Adrenal gland (tissue), 12 donors: ENCODE data around the gene HECTD3. TPM values are rescaled to one million over a fixed set of nuclear protein-coding genes. Genes with fewer than 3 reads are reported as not detected.
"Not testable (repeated sequence)": the region's sequence is repeated elsewhere in the genome, so short reads cannot be mapped to it uniquely, and the experiment has no call there.

Experiments used
- DNase-seq, 7 donors: peaks; one replicate each; pipeline ENCODE4 v3.0.0-alpha.2; 2019 to 2020
- H3K27ac ChIP-seq, 5 donors: fragments of 200-600 bp; sonication (generic) in 4 of 5; 1 replicate in 3 of 5; 2 replicates in 2 of 5; pipeline versions ENCODE4 v1.5.1 to v1.8.0; 2016 to 2020; ENCODE audit warnings: mild to moderate bottlenecking in 1 of 5
- H3K27me3 ChIP-seq: fragments of 200-600 bp; 2 replicates; pipeline ENCODE4 v1.8.0; 2021
- H3K36me3 ChIP-seq, 2 donors: fragments of 200-600 bp; replicated peaks in 1 of 2; 1 replicate in 1 of 2; 2 replicates in 1 of 2; pipeline versions ENCODE4 v1.5.1 to v1.8.0; 2018 to 2022
- H3K4me1 ChIP-seq, 2 donors: fragments of 200-600 bp; replicated peaks in 1 of 2; 1 replicate in 1 of 2; 2 replicates in 1 of 2; pipeline versions ENCODE4 v1.5.1 to v1.8.0; 2018 to 2021
- H3K4me3 ChIP-seq, 4 donors: fragments of 200-600 bp; sonication (generic) in 3 of 4; one replicate each; pipeline ENCODE4 v1.5.1; 2016 to 2018
- H3K9me3 ChIP-seq, 3 donors: fragments of 200-600 bp; sonication (generic) in 1 of 3; replicated peaks in 1 of 3; 1 replicate in 2 of 3; 2 replicates in 1 of 3; pipeline versions ENCODE4 v1.5.1 to v1.8.0; 2016 to 2021
- POLR2A ChIP-seq, 2 donors: fragments of 450-650 bp; IDR thresholded peaks; one replicate each; pipeline ENCODE4 v1.6.1; 2017; ENCODE audit warnings: antibody characterized with exemption in 2 of 2, mild to moderate bottlenecking in 2 of 2, moderate library complexity in 1 of 2
- WGBS, 4 donors: extraction: QIAGEN DNeasy Blood & Tissue Kit in 2 of 4; methylation state at CpG; one replicate each; pipeline versions ENCODE4 v1.1.5 to v1.1.7; 2013 to 2017; 5-methylcytosine and 5-hydroxymethylcytosine counted together
- intact Hi-C, 2 donors: fragments of 100-400 bp; cut with DNase I; formaldehyde crosslinking; loops; one replicate each; pipeline versions ENCODE4 v1.14.1 to v1.15.0; 2022 to 2023
- polyA plus RNA-seq, 3 donors: library from polyadenylated mRNA; stranded (reverse); fragments of 200-250 nt in 2 of 3; fragments of 350-450 nt in 1 of 3; fragmentation: Illumina TruSeq in 1 of 3; extraction: RNeasy Lipid Tissue Mini Kit (QIAGEN cat#74804) in 1 of 3; gene quantifications; one replicate each; pipeline ENCODE4 v1.2.3, GENCODE V29; 2013 to 2014
- total RNA-seq, 9 donors: library from RNA; depleted of rRNA in 4 of 9; stranded (reverse); fragments of >200 nt in 4 of 9; fragments of 120-200 nt in 1 of 9; fragmentation: NEBNext Ultra II Directional in 1 of 9; extraction: Animal tissue kit (Norgen Biotek cat#: 25700) in 1 of 9; gene quantifications; one replicate each; pipeline versions ENCODE4 v1.1.0 to v1.2.4, GENCODE V29; 2013 to 2023
- TF ChIP-seq, protein P1 (sequence below), 6 experiments: fragments of 450-650 bp in 4 of 6; fragments of 200-600 bp in 2 of 6; sonication (generic) in 1 of 6; IDR thresholded peaks; 1 replicate in 5 of 6; 2 replicates in 1 of 6; pipeline versions ENCODE4 v1.5.1 to v1.8.0; 2016 to 2021; ENCODE audit warnings: antibody characterized with exemption in 6 of 6, mild to moderate bottlenecking in 2 of 6, moderate library complexity in 1 of 6
- donor health status: healthy with polysubstance abuse.
- donor health status: Bipolar disorder and iron deficiency.
- donor health status: DM: yes; HTN: yes; CAD: no.
- donor health status: DM: no; HTN: no; CAD: no.
- donor health status: DM: no; HTN: no; CAD: no.
- donor health status: DM: yes; HTN: yes; CAD: no.

HECTD3 gene
- total and polyA plus RNA-seq, 12 donors: 17.2 to 73.7 (median 50.8) TPM

DNA sequence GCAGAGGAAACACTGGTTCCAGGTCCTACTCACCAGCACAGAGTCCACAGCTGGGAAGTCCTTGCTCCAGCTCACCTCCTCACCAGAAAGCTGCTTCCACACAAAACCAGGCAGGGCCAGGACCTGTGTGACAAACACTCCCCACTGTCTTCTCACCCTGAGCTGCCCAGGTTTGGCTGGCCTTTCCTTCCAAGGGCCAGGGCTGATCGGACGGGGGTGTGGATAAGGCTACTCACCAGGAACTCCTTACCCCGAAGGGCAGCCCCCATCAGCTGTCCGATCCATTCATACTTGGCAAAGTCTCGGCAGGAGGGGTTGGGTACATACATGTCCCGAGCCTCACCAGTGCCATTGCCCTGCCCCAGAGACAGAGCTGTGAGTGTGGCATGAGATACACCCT lies 5.4 kb downstream of the HECTD3 start:
- Histone ChIP-seq H3K27me3 (no peaks in the 10 kb centered on the region), H3K36me3 (peaks cover 0 to 81% of the 10 kb centered on the region in 2 donors), H3K27ac (no peak overlapping the region), H3K9me3 (no peaks in the 10 kb centered on the region), H3K4me1 (peaks cover 9 to 20% of the 10 kb centered on the region in 2 donors), H3K4me3 (no peak overlapping the region)
- TF ChIP-seq POLR2A (IDR thresholded peaks at IDR 0.05): no peak
- TF ChIP-seq, protein P1, sequence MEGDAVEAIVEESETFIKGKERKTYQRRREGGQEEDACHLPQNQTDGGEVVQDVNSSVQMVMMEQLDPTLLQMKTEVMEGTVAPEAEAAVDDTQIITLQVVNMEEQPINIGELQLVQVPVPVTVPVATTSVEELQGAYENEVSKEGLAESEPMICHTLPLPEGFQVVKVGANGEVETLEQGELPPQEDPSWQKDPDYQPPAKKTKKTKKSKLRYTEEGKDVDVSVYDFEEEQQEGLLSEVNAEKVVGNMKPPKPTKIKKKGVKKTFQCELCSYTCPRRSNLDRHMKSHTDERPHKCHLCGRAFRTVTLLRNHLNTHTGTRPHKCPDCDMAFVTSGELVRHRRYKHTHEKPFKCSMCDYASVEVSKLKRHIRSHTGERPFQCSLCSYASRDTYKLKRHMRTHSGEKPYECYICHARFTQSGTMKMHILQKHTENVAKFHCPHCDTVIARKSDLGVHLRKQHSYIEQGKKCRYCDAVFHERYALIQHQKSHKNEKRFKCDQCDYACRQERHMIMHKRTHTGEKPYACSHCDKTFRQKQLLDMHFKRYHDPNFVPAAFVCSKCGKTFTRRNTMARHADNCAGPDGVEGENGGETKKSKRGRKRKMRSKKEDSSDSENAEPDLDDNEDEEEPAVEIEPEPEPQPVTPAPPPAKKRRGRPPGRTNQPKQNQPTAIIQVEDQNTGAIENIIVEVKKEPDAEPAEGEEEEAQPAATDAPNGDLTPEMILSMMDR (IDR thresholded peaks at IDR 0.05): no peak
- WGBS, 4 donors: 85 to 93% (median 88%) methylated on average over 4 to 6 of the region's 6 CpGs
- intact Hi-C loops: loop anchor here in 1 of 2 donors (5.0 kb wide), 1 partner anchor 168 kb away; no protein-coding TSS in a partner anchor
- peak in 2 of 7 donors; percentile 14 to 48 for DNase-seq

DNA sequence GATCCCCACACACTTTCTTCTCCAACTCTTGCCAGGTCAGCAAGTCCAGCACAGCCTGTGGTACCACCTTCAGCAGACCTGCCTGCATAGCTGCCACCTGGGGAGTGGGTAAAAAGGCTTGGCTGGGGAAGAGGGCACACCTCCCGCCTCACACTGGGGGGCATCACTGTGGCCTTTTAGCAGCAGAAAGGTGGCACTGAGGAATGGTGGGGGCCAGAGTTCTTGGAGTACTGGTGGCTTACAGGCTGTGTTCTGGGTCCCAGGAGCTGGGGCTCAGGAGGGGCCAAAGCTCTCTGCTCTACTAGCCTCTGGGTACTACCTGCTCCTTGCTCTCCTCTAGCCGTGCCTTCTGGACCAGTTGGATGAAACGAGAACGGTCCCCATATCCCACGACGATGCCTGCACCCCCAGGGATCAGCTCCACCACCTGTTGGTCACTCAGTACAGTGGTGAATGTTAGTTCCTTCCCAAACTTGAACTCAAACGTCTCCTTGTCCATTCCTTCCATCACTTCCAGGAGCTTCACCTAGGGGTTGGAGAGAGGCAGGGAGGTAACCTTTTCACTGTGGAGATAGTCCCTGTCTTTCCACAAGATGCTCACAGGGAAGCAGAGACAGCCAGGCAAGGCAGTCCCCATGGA lies 6.7 kb downstream of the HECTD3 start:
- no peaks in the 10 kb centered on the region for H3K9me3 ChIP-seq
- DNase-seq: peak in 1 of 7 donors; percentile 10
- TF ChIP-seq, protein P1 (IDR thresholded peaks at IDR 0.05): no peak
- no peak for TF ChIP-seq POLR2A (IDR thresholded peaks at IDR 0.05)
- peaks cover 0 to 78% of the 10 kb centered on the region in 2 donors for H3K36me3 ChIP-seq
- H3K27me3 ChIP-seq: no peaks in the 10 kb centered on the region
- peaks cover 0 to 10% of the 10 kb centered on the region in 2 donors for H3K4me1 ChIP-seq
- 85 to 93% (median 92%) methylated on average over 5 to 7 of the region's 7 CpGs for WGBS, 4 donors
- intact Hi-C loops: loop anchor here in 1 of 2 donors (5.0 kb wide), 1 partner anchor 162 kb away; the partner anchor contains the start of gene PTCH2
- no peak overlapping the region for H3K4me3 ChIP-seq
- H3K27ac ChIP-seq: no peak overlapping the region

DNA sequence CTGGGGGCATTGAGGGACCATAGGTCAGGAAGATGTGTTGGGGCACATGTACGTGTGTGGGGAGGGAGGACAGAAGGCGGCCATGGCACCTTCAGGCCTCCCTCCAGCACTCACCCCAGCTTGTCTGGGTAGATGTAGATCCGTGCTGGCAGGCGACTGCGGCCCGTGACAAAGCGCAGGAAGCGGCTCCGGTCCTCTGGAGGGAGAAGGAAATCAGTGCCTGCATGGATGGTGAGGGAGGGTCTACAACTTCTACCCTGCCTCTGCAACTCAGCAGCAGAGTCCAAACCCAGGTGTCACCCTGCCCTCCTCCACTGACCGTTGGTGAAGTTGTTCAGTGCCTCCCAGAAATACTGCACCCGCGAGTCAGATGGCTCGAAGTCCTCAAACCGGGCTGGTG lies 7.4 kb downstream of the HECTD3 start:
- DNase-seq: peak in 1 of 7 donors; percentile 5
- Histone ChIP-seq H3K27ac (no peak overlapping the region), H3K27me3 (no peaks in the 10 kb centered on the region), H3K9me3 (no peaks in the 10 kb centered on the region), H3K36me3 (peaks cover 0 to 71% of the 10 kb centered on the region in 2 donors), H3K4me1 (peaks cover 0 to 6% of the 10 kb centered on the region in 2 donors), H3K4me3 (no peak overlapping the region)
- TF ChIP-seq, protein P1 (IDR thresholded peaks at IDR 0.05): no peak
- TF ChIP-seq POLR2A (IDR thresholded peaks at IDR 0.05): no peak
- intact Hi-C loops: loop anchor here in 1 of 2 donors (5.0 kb wide), 1 partner anchor 161 kb away; the partner anchor contains the start of gene PTCH2
- WGBS, 4 donors: 89 to 93% (median 91%) methylated on average over 11 to 14 of the region's 14 CpGs

DNA sequence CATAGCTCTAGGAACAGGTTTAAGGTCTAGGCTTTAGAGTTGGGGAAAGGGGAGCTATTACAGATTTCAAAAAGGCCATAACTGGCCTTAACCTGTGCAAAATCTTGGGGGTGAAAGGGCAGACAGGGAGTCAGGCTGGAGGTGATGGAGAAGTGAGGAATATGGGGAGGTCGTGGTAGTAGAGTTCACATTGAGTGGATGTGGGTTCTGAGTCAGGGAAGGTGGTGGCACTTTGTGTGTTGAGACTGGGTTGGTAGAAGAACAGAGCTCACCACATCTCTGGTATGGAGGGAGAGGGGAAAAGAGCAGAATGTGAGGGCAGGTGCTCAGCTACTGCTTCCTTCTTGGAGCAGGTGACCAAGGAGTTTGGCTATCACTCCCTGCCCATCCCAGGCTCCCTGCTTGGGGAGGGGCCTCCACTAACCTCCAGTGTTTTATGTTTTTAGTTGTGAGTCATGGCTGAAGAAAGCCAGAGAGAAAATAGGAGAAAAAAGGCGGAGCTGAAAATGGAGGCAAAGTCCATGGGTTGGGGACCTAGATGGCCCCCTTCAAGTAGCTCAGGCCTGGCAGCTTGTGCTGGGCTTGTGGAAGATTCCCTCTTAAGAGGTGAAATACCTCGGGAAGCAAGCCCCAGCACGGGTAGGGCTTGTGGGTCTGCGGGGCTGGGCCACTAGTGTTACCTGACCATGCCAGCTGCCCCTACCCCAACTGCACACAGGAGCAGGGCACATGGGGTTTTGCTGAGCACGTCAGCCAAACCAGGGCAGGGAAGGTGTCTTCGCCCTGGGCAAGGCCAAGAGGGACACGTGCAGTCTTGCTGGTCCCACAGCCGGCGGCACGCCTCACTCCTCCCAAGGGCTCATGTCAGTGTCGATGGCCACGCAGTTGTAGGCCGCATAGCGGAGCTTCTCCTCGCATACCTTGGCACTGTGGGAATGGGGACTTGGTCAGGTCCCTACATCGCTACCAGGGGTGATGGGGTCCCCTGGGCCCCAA lies 8.2 kb downstream of the HECTD3 start:
- DNase-seq: peak in 1 of 7 donors; percentile 15
- H3K36me3 ChIP-seq: peaks cover 0 to 63% of the 10 kb centered on the region in 2 donors
- H3K27ac ChIP-seq: no peak overlapping the region
- no peak for TF ChIP-seq POLR2A (IDR thresholded peaks at IDR 0.05)
- TF ChIP-seq, protein P1 (IDR thresholded peaks at IDR 0.05): no peak
- H3K4me3 ChIP-seq: no peak overlapping the region
- intact Hi-C loops: loop anchor here in 1 of 2 donors (5.0 kb wide), 1 partner anchor 161 kb away; the partner anchor contains the start of gene PTCH2
- WGBS, 4 donors: 90 to 92% (median 91%) methylated on average over 8 to 17 of the region's 17 CpGs
- no peaks in the 10 kb centered on the region for H3K27me3 ChIP-seq
- H3K9me3 ChIP-seq: no peaks in the 10 kb centered on the region
- peaks cover 0 to 6% of the 10 kb centered on the region in 2 donors for H3K4me1 ChIP-seq

DNA sequence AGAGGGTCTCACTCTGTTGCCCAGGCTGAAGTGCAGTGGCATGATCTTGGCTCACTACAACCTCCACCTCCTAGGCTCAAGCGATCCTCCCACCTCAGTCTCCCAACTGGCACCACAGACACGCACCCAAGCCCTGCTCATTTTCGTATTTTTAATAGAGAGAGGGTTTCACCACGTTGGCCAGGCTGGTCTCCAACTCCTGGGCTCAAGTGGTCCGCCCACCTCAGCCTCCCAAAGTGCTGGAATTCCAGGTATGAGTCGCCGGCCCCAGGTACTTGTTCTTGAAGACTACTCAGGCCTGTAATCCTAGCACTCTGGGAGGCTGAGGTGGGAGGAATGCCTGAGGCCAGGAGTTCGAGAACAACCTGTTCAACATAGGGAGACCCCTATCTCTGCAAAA lies 9.5 kb downstream of the HECTD3 start:
- H3K9me3 ChIP-seq, H3K27ac ChIP-seq, H3K4me1 ChIP-seq, H3K4me3 ChIP-seq, H3K27me3 ChIP-seq: not testable (repeated sequence)
- peak in 1 of 7 donors; percentile 12 for DNase-seq
- intact Hi-C loops: loop anchor here in 1 of 2 donors (5.0 kb wide), 1 partner anchor 159 kb away; the partner anchor contains the start of gene PTCH2
- H3K36me3 ChIP-seq: peaks cover 0 to 49% of the 10 kb centered on the region in 2 donors
- 90 to 97% (median 90%) methylated on average over 8 of the region's 8 CpGs; no CpG with 5 or more reads in 1 of the 4 donors for WGBS, 4 donors
